ENCODE results near the gene TCFL5. TPM values are rescaled to one million over a fixed set of nuclear protein-coding genes. Genes with fewer than 3 reads are reported as not detected.
A peak's percentile ranks its signal among the peaks of the same experiment; 100 is the strongest.

TCFL5 gene
- total RNA-seq, 4 donors from 2014 or later: 9.0 to 20.3 (median 12.7) TPM

DNA sequence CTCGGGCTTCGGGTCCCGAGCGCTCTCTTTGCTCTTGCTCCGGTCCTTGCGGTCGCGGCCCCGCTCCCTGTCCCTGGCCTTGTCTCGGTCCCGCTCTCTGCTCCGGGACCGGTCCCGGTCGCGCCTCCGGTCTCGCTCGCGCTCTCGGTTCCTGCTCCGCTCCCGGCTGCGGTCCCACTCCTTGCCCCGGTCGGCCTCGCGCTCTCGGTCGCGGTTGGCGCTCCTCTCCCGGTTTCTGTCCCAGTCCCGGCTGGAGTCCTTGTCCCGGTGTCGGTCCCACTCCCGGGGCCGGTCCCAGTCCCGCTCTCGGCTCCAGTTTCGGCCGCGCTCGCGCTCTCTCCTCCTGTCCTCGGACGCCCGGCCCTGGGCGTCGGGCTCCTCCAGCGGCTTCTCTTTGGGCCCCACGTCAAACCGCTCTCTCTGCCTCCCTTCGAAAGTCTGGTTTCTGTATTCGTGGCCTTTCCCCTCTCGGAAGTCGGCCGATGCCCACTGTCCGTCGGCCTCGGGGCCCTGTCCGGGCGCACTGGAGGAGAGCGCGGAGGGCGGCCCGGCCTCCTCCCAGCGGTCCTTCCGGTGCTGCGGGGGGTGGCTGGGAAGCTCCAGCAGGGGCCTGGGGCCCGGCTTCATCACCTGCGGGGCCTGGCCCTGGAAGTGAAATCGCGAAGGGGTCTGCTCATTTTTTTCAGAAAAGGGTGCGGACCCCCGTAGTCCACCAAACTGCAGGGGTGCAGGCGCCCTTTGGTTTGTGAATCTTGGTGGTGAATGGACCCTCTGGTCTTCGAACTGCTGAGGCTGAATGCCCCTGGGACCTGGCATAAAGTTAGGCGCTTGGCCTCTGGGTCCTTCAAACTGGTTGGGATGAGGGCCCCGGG is 17.9 kb upstream of the TCFL5 start:
- no peak for TF ChIP-seq POLR2A (IDR thresholded peaks at IDR 0.05)
- TF ChIP-seq, protein P1, sequence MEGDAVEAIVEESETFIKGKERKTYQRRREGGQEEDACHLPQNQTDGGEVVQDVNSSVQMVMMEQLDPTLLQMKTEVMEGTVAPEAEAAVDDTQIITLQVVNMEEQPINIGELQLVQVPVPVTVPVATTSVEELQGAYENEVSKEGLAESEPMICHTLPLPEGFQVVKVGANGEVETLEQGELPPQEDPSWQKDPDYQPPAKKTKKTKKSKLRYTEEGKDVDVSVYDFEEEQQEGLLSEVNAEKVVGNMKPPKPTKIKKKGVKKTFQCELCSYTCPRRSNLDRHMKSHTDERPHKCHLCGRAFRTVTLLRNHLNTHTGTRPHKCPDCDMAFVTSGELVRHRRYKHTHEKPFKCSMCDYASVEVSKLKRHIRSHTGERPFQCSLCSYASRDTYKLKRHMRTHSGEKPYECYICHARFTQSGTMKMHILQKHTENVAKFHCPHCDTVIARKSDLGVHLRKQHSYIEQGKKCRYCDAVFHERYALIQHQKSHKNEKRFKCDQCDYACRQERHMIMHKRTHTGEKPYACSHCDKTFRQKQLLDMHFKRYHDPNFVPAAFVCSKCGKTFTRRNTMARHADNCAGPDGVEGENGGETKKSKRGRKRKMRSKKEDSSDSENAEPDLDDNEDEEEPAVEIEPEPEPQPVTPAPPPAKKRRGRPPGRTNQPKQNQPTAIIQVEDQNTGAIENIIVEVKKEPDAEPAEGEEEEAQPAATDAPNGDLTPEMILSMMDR (IDR thresholded peaks at IDR 0.05): no peak
- Histone ChIP-seq H3K36me3 (peaks cover 25% of the 10 kb centered on the region), H3K4me1 (peaks cover 21% of the 10 kb centered on the region), H3K27ac (no peak overlapping the region), H3K9me3 (no peaks in the 10 kb centered on the region), H3K27me3 (no peaks in the 10 kb centered on the region), H3K4me3 (no peak overlapping the region)
- DNase-seq (ENCODE audit: low spot score in 2 of 2): no peak
- WGBS: 77% methylated on average over 80 of the region's 80 CpGs

DNA sequence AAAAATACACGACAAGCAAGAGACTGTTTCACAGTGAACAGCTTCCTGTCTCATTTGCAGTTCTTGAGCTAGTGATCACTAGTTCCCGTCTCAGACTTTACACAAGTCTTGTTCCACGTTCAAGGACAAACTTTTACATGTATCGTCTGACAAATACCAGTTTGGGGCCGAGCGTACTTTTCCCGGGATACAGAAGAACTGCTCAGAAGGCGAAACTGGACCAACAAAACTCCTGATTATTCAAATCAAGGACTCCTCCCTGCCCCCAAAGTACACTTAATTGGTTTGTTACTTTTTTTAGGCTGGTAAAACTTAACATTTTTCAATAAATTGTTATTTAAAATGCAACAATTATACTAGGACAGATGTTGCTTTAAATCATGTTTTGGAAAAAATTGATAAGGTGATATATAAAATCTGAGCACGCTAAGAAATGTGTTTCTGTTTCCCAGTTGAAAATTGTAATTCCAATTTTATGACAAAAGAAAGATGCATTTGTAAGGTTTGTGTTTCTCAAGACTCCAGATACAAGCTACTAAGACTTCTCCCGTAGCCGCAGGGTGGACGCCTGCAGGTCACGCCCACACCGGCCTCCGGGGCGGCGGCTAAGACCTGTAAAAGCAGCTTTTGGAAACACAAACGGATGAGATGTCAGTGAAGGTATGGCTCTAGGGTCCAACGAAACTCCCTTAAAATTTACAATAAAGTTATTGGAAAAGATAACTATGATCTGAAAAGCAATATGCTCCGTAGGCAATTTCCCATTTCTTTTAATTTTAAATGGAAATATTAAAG is 16.8 kb upstream of the TCFL5 start:
- WGBS: 85% methylated on average over 20 of the region's 20 CpGs
- Histone ChIP-seq H3K36me3 (peaks cover 25% of the 10 kb centered on the region), H3K27me3 (no peaks in the 10 kb centered on the region), H3K4me1 (peaks cover 21% of the 10 kb centered on the region), H3K9me3 (no peaks in the 10 kb centered on the region), H3K4me3 (no peak overlapping the region), H3K27ac (no peak overlapping the region)
- TF ChIP-seq POLR2AphosphoS5 (IDR thresholded peaks at IDR 0.05): no peak
- TF ChIP-seq EP300 (IDR thresholded peaks at IDR 0.05): no peak
- TF ChIP-seq, protein P1 (IDR thresholded peaks at IDR 0.05): no peak
- no peak for TF ChIP-seq POLR2A (IDR thresholded peaks at IDR 0.05)
- no peak for DNase-seq (ENCODE audit: low spot score in 2 of 2)

DNA sequence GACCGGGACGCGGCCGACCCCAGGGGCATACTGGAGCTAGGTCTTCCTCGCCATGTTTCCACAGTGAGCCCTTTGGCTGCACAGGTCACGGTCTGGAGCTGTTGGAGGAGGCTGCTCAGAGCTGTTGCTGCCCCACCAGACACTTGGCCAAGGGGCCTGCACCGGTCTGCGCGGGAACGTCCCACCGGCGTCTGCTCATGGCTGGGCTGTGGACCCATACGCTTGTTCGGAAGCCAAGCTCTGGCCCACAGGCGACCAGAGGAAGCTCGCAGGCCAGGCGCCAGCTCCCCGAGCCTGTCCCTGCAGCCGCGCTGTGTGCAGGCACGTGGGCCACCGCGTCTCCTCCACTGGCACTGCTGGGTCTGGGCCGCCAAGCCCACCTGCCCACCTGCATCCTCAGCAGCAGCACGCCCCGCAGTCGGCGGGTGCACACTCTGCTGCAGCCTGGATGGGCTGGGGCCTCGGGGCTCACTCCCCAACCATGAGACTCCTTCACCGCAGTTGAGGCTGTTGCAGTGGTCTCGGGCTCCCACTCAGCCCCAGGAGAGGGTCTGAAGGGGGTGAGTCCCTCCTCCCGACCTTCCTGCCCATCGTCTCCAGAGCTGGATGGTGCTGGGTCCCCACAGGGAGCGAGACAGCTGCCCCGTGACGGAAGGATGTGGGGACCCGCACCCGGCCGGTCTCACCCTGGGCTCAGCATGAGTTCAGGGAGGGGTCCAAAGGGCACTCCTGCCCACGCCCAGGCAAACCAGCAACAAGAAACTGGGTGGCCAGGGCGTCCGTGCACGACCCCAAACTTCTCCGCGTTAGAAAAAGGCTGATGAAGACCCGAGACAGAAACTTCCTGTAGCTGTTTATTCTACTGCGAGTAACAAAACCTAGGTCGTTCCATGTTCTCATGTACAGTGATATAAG is 15.5 kb upstream of the TCFL5 start:
- TF ChIP-seq EP300 (IDR thresholded peaks at IDR 0.05): no peak
- TF ChIP-seq POLR2A (IDR thresholded peaks at IDR 0.05): no peak
- TF ChIP-seq, protein P1 (IDR thresholded peaks at IDR 0.05): no peak
- no peak for TF ChIP-seq POLR2AphosphoS5 (IDR thresholded peaks at IDR 0.05)
- peaks cover 21% of the 10 kb centered on the region for H3K4me1 ChIP-seq
- peak; percentile 83 to 90 for DNase-seq (ENCODE audit: low spot score in 2 of 2)
- no peak overlapping the region for H3K4me3 ChIP-seq
- WGBS: 75% methylated on average over 21 of the region's 48 CpGs
- H3K27ac ChIP-seq: no peak overlapping the region
- H3K9me3 ChIP-seq: no peaks in the 10 kb centered on the region
- no peaks in the 10 kb centered on the region for H3K27me3 ChIP-seq
- H3K36me3 ChIP-seq: peaks cover 25% of the 10 kb centered on the region

DNA sequence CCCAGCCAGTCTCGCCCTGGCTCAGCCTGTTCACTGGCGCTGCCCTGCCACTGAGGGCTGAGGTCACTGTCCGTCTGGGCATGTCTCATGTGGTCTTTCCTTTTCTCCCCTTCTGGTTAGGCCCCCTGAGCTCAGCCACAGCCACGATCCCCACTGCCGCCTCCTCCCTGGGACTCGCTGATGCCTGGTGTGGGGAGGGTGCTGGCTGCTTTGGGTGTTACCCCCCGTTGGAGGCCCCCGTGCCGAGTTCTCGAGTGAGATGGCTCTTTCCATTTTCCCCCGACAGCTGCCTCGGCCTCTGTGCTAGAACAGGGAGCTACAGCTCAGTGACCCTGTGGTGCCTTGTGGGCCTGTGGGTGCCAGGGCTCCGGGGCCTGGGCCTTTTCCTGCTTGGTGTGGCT is 14.9 kb upstream of the TCFL5 start:
- 59% methylated on average over 13 of the region's 13 CpGs for WGBS

More for the DNA sequence above, 14.9 kb upstream of the TCFL5 start:
- Histone ChIP-seq H3K36me3 (peaks cover 18% of the 10 kb centered on the region), H3K27ac (no peak overlapping the region), H3K4me1 (peaks cover 21% of the 10 kb centered on the region), H3K27me3 (no peaks in the 10 kb centered on the region), H3K9me3 (no peaks in the 10 kb centered on the region), H3K4me3 (no peak overlapping the region)
- TF ChIP-seq EP300 (IDR thresholded peaks at IDR 0.05) (no peak), POLR2A (IDR thresholded peaks at IDR 0.05) (no peak), POLR2AphosphoS5 (IDR thresholded peaks at IDR 0.05) (no peak)
- TF ChIP-seq, protein P1 (IDR thresholded peaks at IDR 0.05): no peak
- peak in 1 of 2 donors; percentile 73 for DNase-seq (ENCODE audit: low spot score in 2 of 2)
